GM19455 (cell line): ENCODE results near the gene ACO2.
"Not testable (repeated sequence)": the region's sequence is repeated elsewhere in the genome, so short reads cannot be mapped to it uniquely, and the experiment has no call there.

Experiments used
- ATAC-seq: cut with Tn5 transposase; IDR thresholded peaks from one replicate; pipeline ENCODE4 v1.9.1; 2021; ENCODE audit not compliant: unreplicated experiment

ACO2 gene

GRCh38 chr22:41539146-41540005 lies 70.5 kb downstream of the ACO2 start:
- no peak for ATAC-seq

GRCh38 chr22:41540006-41540315 lies 71.0 kb downstream of the ACO2 start:
- no peak for ATAC-seq

- ATAC-seq = no peak
Observed at GRCh38 chr22:41540365-41540764, 71.4 kb downstream of the ACO2 start.

GRCh38 chr22:41541484-41541883 lies 72.6 kb downstream of the ACO2 start:
- ATAC-seq = no peak

GRCh38 chr22:41542224-41542623 lies 73.3 kb downstream of the ACO2 start:
- no peak for ATAC-seq

GRCh38 chr22:41543854-41544670 lies 75.1 kb downstream of the ACO2 start, which contains the start of gene POLR3H:
TSS of gene POLR3H (minus strand) at chr22:41544470. CDS start at chr22:41544101, 369 bp downstream.
- peak; percentile 86 for ATAC-seq

GRCh38 chr22:41544671-41545476 lies 76.0 kb downstream of the ACO2 start:
- no peak for ATAC-seq

- ATAC-seq = no peak
Observed at GRCh38 chr22:41548830-41549211, 79.9 kb downstream of the ACO2 start.

GRCh38 chr22:41550952-41551491 lies 82.1 kb downstream of the ACO2 start:
- no peak for ATAC-seq

GRCh38 chr22:41551877-41552582 lies 83.1 kb downstream of the ACO2 start:
- ATAC-seq = no peak

- ATAC-seq = no peak
Observed at GRCh38 chr22:41555325-41555982, 86.5 kb downstream of the ACO2 start.

- ATAC-seq = no peak
Observed at GRCh38 chr22:41556561-41556960, 87.6 kb downstream of the ACO2 start.

- ATAC-seq = no peak
Observed at GRCh38 chr22:41557401-41558240, 88.7 kb downstream of the ACO2 start.

- not testable (repeated sequence) for ATAC-seq
Observed at GRCh38 chr22:41558241-41558630, 89.3 kb downstream of the ACO2 start.

GRCh38 chr22:41560095-41560471 lies 91.2 kb downstream of the ACO2 start:
- no peak for ATAC-seq

- ATAC-seq = no peak
Observed at GRCh38 chr22:41561335-41561734, 92.4 kb downstream of the ACO2 start.

GRCh38 chr22:41561788-41562187 lies 92.9 kb downstream of the ACO2 start:
- no peak for ATAC-seq

- no peak for ATAC-seq
Observed at GRCh38 chr22:41562461-41562860, 93.5 kb downstream of the ACO2 start.
